Measurements from ENCODE around the gene PNPLA5.

PNPLA5 gene

DNA sequence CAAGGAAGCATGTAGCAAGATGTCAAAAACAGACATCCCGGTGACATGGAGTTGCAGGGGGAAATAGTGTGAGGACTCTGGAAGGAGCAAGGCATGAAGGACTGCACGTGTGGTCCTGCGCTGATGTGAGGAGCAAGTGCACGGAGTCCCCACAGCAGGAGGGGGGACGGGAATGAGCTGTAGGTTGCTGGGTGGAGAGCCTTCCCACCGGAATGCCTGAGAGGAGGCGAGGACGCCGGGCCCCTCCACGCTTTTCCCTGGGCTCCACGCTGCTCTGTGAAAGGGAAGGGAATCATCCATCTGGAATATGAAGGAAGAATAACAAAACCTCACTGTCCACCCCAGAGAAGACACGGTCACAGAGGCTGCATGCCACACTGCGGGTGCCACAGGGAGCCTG lies 56.1 kb downstream of the PNPLA5 start:
- DNase-seq, result no peak

DNA sequence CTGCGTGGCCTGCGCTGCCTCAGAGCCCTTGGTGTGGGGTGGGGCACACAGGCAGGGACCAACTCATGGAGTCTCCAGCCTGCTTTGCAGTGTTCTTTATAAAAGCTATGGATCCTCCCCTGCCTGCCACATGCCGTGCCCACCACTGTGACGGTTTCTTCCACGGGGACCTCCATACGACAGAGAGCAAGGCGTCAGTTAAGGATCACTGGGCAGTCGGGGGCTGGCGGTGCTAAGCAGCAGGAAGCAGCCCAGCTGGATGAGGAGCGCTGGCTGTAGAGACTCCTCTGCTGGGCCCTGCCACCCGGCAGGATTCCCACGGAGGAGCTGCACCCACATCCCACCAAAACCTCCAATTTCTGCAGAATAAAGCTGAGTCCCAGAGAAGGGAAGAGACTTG lies 56.6 kb downstream of the PNPLA5 start:
- DNase-seq, result no peak

DNA sequence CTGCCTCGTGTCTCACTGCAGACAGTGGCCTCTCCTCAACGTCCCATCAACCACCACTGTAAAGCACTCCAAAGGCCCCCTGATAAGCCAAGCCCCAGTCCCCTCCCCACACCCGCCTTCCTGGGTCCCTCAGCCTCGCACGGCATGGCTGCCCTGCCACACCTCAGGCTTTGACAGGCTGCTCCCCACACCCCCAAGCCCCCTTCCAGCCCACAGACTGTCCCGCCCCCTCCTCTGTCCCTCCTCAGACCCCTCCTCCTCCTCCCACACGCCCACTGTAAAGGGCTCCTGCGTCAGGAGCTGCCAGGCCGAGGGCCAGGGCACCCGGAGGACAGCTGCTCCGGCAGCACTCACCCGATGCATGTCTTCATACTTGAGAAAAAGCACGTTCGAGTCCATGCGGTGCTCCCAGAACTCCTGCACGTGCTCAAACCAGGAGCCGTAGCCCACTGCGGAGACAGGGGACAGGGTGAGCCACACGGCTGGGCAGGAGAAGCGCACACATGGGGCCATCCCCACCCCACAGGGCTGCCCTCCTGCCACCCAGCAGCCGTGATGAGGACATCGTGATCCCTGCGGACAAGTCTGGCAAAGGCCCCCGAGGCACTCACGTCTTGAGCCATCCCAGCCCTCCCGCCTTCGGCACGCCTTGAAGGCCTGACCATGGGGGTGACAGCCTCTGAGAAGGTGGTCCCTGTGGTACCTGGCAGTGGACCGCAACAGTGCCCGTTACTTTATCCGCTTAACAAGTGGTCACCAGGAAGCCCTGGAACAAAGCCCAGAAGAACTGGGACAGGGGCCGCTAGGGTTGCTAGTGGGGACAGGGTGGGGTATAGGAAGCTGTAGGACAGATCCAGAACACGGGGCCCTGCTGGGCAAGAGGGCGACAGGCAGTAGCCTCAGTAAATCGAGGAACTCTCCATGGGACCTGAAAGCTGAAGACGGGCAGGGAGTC lies 58.2 kb downstream of the PNPLA5 start:
- no peak for DNase-seq

DNA sequence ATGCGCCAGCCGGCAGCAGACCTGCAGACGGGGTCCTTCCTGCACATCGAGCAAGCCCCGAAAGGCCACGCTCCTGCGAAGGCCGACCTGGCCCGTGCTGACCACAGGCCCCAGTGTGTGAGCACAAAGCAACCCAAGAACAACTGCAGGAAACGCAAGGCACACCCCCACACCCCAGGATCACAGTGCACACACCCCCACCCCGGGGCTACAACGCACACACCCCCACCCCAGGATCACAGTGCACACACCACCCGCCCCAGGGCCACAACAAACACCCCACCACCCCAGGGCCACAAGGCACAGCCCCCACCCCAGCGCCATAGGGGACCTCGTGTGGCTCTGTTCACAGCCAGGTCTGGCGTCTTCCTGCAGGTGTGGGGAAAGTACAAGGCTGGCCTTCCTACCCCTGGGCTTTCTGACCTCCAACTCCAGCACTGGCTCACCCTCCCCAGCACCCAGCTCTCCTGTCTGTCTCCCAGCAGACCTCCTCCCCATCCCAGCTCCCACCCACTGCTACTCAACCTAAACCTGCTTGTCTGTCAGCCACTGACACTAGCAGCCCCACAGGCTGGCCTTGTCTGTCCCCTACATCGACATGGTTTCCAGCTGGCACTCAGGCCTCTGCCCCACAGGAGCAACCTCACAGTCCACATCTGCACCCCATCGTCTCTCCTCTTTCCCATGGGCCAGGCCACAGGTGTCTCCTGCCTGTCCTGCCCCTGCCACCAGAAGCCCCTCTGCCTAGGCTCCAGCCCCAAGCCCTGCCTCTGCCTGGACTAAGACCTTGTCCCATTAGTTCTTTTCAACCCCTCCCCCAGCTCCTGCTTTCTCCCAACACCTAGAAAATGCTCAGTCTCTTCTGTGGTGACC lies 59.2 kb downstream of the PNPLA5 start:
- DNase-seq, result no peak

DNA sequence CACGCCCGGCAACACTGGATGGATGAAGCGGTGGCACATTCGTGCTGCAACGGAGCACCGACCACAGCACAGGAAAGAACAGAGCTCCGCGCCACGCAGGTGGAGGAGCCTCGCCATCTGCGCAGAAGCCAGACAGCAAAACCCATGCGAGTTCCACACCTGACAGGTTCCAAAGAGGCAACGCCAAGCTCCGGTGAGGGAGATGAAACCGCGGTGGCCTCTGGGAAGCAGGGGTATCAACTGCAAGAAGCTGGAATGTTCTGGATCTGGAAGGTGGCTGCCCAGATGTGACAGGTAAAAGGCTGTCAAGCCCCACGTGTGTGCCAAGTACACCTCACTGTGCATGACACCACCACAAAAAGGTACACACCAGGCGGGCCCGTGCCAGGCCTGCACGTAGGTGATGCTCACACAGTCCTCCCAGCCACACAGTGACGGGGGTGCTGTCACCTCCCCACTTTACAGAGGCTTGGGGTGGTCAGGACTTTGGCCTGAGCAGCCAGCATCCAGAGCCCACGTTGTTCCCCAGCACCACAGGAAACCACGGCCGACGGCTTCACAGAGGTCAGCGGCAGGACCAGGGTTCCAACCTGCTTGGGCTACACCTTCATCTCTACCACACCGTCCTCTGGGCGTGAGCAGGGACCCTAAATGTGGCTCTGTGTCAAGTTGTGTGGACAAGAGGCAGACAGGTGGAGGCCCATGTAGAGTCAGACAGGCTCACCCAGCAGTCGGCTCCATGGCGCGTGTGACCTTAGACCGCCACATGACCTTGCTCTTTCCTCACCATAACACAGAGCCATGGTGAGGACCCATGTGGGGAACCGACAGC lies 60.0 kb downstream of the PNPLA5 start:
- DNase-seq, result no peak

DNA sequence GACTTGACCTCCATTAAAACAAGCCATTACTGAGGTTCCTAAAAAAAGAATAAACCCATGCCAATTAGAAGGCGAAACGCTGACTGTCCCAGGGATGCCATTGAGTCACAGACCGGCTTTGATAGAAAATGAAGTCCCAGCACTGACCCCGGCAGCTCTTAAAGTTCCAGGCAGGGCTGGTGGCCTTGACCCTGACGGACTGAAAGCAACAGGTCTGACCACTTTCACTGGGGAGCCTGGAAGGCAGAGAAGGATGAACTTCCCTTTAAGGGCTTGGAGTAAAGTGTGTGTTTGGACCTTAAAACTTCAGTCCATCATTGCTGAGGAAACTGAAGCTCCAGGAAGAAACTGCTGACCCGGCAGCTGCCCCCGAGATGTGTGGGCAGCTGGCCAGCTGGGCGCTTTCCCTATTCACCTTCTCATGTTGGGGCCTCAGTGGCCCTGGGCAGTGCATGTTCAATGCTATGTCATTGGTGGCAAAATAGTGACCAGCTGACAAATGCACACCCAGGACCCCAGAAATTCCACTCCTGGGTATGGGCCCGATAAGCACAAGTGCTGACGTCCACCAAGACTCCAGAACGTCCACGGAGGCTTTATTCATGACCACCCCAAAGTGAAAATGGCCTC lies 60.8 kb downstream of the PNPLA5 start:
- no peak for DNase-seq

DNA sequence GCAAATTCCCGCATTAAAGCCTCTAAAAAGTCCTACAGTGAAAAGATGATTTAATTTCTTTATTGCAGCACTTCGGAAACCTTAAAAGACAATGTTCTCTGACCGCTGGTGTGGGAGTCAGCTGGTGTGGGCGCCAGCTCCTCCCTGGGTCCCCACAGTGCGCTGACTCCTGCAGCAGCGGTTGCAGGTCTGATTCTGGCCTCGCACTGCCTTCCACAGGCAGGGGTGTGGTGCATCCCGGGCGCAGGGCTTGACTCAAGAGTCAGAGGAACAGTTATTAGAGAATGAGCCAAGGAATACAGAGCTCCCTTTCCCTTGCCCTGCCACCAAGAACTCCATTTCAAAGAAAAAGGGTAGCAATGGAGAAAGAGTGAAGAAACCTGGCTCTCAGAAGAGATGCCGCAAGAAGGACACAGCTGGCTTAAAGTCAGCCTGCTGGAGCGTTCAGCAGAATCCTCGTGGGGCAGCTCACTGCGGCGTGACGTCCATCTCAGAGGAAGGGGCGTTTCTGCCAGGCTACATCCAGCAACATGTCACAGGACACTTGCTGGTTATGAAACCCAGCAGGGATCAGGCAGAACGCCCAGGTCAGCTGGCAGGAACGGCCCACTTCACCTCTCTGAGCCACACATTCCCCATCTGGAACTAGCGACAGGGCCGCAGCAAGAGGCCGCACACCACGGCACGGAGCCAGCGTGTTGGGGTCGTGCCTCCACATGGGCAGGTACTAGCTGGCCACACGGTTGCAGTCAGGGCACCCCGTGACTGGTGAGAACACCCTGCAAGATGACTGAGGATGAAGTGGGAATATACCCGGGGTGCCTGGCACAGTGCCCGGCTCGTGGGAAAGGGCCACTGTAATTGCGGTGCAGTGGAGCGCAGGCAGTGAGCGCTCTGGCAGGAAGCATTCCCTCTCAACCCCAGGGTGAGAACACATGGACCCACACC lies 61.6 kb downstream of the PNPLA5 start:
- peak; percentile 6 for DNase-seq
